Inferior parietal cortex (tissue), 1 donor: Measurements from ENCODE around the gene GSTM2.
"Not testable (repeated sequence)": the region's sequence is repeated elsewhere in the genome, so short reads cannot be mapped to it uniquely, and the experiment has no call there.

Experiments
- DNase-seq: peaks from one replicate; pipeline ENCODE4 v3.0.0-alpha.2; 2016; ENCODE audit errors: extremely low spot score

Gene GSTM2

DNA sequence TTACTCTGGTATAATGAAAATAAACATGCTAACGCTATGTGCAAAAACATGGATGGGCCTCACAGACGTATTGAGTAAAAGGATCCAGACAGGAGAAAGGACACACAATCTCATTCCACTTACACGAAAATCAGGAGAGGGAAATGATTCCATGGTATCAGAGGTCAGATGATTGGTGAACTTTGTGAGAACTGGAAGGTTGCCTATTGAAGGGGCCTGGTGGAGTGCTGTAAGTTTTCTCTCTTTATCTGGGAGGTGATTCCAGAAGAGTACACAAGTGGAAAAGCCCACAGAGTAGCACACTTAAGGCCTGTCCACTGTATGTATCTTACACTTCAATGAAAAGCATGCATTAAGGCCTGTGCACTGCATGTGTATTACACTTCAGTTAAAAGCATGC, 9.6 kb downstream of the GSTM2 start:
- peak; percentile 0 for DNase-seq

DNA sequence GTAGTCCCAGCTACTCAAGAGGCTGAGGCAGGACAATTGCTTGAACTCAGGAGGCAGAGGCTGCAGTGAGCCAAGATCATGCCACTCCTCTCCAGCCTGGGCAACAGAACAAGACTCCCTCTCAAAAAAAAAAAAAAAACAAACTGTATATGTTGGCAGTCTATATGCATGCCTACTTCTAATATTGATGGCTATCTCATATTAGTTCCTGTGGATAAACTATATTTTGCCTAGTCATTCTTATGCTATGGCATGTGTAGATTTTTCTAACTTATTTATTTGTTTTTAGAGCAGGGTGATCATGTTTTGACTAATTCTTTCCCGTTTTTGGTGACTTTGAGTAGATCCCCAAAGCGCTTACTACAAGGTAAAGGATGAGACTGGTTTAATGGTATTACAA, 10.8 kb downstream of the GSTM2 start:
- DNase-seq, result not testable (repeated sequence)

DNA sequence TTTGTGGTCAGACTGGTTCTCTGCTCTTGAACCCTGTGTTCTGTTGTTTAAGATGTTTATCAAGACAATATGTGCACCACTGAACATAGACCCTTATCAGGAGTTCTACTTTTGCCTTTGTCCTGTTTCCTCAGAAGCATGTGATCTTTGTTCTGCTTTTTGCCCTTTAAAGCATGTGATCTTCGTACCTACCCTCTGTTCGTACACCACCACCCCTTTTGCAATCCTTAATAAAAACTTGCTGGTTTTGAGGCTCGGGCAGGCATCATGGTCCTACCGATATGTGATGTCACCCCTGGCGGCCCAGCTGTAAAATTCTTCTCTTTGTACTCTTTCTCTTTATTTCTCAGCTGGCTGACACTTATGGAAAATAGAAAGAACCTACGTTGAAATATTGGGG, 16.9 kb downstream of the GSTM2 start:
- not testable (repeated sequence) for DNase-seq

DNA sequence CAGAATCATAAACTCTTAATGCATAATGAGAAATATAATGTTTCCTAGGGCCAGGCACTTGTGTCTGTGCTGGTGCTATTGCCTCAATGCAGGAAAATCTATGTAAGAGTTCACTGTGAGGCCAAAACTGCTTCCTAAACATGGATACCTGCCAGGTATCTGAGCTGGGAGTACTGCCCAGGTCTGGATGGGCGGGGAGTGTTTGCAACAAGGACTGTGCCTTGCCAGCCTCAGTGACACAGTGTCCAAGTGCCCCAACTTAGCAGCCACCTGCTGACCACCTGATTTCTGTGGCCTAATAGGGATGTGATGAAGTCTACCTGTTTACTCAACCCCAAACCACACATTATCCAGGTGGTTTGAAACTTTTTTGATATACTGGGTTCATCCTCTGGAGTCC, 17.5 kb downstream of the GSTM2 start:
- DNase-seq, result not testable (repeated sequence)

DNA sequence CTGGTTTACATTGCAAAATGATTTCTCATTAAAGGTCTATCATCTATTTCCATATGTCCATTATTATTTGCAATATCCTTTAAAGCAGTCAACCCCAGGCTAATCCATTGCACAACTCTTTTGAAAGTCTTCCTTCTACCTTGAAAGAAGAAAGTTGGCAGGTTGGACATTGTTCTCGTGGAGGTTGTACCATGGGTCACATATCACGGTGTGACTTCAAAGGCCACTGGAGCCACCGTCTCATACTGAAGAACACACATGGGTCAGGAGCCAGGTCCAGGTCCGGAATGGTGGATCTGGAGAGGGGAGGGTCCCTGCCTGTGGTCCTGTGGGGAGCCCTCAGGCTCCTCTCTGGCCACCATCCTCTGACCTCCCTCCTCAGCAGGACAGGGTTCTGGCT, 18.0 kb downstream of the GSTM2 start:
- not testable (repeated sequence) for DNase-seq

DNA sequence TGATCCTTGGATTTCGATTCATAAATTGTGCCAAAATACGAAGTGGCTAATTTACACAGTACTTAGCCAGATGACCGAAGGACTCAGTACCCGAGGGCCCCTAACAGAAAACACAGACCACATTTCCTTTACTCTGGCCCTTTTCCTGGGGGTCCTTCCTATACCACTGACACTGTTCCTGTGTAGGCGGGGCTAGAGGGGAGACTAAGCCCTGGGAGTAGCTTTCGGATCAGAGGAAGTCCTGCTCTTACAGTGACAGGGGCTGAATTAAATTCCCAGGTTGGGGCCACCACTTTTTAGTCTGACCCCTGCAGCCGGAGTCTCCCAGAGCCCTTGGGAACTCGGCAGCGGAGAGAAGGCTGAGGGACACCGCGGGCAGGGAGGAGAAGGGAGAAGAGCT, 19.3 kb downstream of the GSTM2 start:
- DNase-seq, result not testable (repeated sequence)

DNA sequence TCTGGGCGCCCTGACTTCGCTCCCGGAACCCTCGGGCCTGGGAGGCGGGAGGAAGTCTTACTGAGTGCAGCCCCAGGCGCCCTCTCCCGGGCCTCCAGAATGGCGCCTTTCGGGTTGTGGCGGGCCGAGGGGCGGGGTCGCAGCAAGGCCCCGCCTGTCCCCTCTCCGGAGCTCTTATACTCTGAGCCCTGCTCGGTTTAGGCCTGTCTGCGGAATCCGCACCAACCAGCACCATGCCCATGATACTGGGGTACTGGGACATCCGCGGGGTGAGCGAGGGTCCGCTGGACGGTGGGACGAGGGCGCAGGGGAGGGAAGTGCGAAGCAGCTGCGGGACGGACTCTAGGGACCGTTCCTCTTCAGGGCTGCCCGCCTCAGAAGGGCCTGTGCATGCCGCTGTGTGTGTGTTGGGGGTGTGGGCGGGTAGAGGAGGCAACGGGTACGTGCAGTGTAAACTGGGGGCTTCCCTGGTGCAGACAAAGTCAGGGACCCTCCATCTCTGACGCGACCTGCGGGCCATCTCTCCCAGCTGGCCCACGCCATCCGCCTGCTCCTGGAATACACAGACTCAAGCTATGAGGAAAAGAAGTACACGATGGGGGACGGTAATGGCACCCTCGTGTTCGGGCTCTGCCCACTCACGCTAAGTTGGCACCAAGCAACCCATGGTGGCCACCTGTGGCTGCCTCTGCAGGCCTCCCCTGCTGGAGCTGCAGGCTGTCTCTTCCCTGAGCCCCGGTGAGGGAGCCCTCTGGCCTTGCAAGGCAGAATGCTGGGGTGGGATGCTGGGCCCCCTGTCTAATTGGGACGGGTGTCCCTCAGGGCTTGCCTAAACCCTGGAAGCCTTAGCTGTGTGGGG, 20.0 kb downstream of the GSTM2 start, which contains the start of gene GSTM1:
Gene GSTM1, plus strand, starts transcription at position 177 of the 859 bp plus-strand sequence. Its CDS starts 57 bp downstream, at position 234.
- DNase-seq, result no peak

DNA sequence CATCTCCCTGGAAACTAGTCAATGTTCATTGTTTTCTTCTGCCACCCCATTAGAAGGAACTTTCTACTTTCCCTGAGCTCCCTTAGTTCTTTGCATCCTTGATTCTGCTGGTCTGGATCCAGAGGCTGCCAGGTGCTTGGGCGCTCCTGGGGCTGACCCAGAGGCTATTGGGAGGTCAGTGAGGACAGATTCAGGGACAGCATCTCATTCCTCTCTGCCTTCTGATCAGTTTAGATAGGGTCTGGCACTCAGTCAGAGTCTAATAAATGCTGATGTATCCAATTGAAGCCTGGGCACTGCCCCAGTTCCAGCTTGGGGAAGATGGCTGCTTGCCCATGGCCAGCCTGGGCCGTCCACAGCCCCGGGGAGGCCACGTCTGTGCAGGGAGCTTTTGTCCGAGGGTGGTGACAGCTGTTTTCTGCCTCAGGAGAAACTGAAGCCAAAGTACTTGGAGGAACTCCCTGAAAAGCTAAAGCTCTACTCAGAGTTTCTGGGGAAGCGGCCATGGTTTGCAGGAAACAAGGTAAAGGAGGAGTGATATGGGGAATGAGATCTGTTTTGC, 22.1 kb downstream of the GSTM2 start:
- no peak for DNase-seq

DNA sequence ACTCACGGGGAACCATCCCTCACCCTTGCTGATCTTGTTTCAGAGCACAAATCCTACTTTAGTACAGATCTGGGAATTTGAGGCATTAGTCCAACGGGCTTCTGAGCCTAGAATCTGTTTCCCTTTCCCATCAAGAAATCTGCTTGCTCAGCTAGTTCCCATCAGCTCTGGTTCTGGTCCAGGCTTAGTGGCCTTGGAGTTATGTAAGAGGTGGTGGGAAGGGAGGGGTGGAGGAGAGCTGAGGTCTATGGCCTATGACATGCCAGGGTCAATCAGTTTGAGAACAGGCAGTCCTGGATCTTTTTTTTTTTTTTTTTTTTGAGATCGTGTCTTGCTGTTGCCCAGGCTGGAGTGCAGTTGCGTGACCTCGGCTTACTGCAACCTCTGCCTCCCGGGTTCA, 23.9 kb downstream of the GSTM2 start:
- DNase-seq, result no peak

DNA sequence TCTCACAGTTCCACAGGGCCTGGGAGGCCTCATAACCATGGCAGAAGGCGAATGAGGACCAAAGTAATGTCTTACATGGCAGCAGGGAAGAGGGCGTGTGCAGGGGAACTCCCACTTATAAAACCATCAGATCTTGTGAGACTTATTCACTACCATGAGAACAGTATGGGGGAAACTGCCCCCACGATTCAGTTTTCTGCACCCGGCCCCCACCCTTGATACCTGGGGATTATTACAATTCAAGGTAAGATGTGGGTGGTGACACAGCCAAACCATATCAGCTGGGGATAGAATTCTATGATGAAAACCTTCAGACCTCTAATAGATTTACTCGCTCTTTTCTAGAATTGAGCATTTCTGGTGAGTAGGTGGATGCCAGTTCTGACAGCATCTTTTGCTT, 26.5 kb downstream of the GSTM2 start:
- not testable (repeated sequence) for DNase-seq

DNA sequence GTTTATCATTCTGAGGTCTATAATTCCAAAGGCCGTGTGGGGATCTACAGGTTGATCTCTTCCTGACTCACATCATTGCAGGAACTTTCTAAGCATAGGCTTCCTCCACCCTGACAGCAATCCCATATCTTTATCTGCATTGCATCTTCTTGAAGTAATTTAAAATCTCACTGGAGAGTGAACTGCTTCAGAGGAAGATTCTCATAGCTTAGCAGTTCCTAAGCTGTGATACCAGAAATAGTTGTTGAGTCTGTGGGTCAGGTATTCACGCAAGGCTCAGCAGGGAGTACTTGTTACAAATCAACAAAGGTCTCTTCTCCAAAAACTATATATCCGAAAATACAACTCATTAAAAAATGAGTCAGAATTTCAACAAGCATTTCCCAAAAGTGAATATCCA, 27.3 kb downstream of the GSTM2 start:
- not testable (repeated sequence) for DNase-seq

DNA sequence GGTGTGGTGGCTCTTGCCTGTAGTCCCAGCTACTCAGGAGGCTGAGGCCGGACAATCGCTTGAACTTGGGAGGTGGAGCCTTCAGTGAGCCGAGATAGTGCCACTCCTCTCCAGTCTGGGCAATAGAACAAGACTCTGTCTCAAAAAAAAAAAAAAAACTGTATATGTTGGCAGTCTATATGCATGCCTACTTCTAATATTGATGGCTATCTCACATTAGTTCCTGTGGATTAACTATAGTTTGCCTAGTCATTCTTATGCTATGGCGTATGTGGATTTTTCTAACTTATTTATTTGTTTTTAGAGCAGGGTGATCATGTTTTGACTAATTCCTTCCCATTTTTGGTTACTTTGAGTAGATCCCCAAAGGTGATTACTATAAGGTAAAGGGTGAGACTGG, 29.2 kb downstream of the GSTM2 start:
- no peak for DNase-seq

DNA sequence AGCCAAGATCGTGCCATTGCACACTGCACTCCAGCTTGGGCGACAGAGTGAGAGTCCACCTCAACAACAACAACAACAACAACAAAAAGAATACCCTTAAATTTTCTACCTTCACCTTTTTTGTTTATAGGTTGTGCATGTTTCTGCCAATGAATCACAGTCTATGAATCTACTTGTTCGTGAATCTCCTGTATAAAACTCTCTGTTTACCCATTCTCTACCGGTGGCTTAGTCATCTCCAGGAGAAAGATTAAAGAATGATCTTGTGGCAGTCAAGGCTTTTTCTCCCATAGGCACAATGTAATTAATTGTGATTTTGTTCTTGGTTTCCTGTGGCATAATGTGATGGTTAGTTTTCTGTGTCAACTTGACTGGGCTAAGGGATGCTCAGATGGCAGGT, 30.0 kb downstream of the GSTM2 start:
- not testable (repeated sequence) for DNase-seq

DNA sequence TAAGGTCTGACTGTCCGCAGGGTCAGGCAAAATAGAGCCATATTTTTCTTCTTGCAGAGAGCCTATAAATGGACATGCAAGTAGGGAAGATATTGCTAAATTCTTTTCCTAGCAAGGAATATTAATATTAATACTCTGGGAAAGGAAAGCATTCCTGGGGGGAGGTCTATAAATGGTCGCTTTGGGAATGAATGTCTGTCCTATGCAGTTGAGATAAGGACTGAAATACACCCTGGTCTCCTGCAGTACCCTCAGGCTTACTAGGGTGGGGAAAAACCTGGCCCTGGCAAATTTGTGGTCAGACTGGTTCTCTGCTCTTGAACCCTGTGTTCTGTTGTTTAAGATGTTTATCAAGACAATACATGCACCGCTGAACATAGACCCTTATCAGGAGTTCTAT, 35.1 kb downstream of the GSTM2 start:
- DNase-seq, result not testable (repeated sequence)

DNA sequence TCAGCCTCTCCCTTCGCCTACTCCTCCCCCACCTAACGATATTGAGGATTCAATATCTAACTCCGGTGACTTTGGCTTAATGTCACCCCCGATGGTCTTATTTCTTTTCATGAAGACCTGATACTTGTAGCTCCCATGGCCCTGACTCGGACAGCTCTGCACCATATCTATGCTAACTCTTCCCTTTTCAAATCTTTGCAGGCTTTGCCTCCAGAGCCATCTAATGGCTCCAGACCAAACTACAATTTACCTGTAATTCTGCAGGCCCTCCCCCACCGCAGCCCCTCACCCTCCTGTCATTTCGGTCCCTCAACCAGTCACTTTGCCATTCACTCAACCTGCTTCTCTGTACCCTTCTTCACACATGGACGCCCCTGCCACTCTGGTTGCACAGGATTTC, 36.3 kb downstream of the GSTM2 start:
- DNase-seq, result no peak

DNA sequence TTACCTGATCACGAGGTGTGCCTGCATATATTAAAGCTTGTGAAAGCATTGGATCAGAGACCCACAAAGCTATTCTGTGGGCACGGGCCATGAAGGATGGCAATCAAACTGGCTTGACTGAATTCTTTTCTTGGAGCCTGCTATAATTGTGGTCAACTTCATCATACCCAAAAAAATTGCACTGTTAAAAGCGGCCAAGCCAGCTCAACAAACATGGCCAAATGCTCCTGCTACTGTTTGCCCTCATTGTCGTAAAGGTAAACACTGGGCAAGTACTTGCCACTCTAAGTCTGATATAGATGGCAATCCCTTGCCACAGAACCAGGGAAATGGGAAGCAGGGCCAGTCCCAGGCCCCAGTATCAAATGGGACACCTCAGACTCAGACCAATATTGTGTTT, 37.6 kb downstream of the GSTM2 start:
- no peak for DNase-seq

DNA sequence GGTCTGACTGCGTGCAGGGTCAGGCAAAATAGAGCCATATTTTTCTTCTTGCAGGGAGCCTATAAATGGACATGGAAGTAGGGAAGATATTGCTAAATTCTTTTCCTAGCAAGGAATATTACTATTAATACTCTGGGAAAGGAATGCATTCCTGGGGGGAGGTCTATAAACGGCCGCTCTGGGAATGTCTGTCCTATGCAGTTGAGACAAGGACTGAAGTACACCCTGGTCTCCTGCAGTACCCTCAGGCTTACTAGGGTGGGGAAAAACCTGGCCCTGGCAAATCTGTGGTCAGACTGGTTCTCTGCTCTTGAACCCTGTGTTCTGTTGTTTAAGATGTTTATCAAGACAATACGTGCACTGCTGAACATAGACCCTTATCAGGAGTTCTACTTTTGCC, 41.1 kb downstream of the GSTM2 start:
- not testable (repeated sequence) for DNase-seq

DNA sequence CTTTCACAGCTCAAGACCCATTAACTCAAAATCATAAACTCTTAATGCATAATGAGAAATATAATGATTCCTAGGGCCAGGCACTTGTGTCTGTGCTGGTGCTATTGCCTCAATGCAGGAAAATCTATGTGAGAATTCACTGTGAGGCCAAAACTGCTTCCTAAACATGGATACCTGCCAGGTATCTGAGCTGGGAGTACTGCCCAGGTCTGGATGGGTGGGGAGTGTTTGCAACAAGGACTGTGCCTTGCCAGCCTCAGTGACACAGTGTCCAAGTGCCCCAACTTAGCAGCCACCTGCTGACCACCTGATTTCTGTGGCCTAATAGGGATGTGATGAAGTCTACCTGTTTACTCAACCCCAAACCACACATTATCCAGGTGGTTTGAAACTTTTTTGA, 42.0 kb downstream of the GSTM2 start:
- DNase-seq, result not testable (repeated sequence)

DNA sequence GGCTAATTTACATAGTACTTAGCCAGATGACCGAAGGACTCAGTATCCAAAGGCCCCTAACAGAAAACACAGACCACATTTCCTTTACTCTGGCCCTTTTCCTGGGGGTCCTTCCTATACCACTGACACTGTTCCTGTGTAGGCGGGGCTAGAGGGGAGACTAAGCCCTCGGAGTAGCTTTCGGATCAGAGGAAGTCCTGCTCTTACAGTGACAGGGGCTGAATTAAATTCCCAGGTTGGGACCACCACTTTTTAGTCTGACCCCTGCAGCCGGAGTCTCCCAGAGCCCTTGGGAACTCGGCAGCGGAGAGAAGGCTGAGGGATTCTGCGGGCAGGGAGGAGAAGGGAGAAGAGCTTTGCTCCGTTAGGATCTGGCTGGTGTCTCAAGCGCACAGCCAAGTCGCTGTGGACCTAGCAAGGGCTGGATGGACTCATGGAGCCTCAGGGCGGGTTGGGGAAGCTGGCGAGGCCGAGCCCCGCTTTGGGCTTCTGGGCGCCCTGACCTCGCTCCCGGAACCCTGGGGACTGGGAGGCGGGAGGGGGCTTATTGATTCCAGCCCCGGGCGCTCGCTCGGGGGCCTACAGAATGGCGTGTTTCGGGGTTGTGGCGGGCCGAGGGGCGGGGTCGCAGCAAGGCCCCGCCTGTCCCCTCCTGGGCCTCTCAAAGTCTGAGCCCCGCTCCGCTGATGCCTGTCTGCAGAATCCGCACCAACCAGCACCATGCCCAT, 43.9 kb downstream of the GSTM2 start, which contains the start of gene GSTM5:
Gene GSTM5, plus strand, starts transcription at position 659 of the 728 bp plus-strand sequence. Its CDS starts 62 bp downstream, at position 721.
- DNase-seq, result peak; percentile 0

DNA sequence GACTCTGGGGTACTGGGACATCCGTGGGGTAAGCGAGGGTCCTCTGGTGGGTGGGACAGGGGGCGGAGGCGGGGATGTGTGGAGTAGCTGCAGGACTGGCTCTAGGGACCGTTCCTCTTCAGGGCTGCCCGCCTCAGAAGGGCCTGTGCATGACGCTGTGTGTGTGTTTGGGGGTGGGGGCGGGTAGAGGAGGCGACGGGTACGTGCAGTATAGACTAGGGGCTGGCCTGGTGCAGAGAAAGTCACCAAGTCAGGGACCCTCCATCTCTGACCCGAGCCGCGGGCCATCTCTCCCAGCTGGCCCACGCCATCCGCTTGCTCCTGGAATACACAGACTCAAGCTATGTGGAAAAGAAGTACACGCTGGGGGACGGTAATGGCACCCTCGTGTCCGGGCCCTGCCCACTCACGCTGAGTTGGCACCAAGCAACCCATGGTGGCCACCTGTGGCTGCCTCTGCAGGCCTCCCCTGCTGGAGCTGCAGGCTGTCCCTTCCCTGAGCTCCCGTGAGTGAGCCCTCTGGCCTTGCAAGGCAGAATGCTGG, 44.5 kb downstream of the GSTM2 start:
- no peak for DNase-seq

DNA sequence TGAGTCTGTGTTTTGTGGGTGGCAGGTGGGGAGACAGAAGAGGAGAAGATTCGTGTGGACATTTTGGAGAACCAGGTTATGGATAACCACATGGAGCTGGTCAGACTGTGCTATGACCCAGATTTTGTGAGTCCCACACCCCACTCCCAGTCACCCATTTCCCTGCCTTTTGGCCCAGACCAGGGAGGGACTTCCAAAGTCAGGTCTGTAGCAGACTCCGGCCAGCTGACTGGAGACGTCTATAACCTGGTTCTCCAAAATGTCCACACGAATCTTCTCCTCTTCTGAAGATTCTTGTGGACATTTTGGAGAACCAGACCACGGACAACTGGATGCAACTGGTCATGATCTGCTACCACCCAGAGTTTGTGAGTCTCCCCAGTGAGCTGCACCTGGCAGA, 45.8 kb downstream of the GSTM2 start:
- DNase-seq, result no peak
